Raji (cell line): ENCODE data around the gene ANKRD34A.
A peak's percentile ranks its signal among the peaks of the same experiment; 100 is the strongest.

Source experiments
- POLR2A ChIP-seq: IDR thresholded peaks from 2 replicates; pipeline ENCODE4 v1.6.1; 2011; ENCODE audit warnings: low read depth, low read length, control low read depth; ENCODE audit not compliant: insufficient read depth

Gene ANKRD34A

DNA sequence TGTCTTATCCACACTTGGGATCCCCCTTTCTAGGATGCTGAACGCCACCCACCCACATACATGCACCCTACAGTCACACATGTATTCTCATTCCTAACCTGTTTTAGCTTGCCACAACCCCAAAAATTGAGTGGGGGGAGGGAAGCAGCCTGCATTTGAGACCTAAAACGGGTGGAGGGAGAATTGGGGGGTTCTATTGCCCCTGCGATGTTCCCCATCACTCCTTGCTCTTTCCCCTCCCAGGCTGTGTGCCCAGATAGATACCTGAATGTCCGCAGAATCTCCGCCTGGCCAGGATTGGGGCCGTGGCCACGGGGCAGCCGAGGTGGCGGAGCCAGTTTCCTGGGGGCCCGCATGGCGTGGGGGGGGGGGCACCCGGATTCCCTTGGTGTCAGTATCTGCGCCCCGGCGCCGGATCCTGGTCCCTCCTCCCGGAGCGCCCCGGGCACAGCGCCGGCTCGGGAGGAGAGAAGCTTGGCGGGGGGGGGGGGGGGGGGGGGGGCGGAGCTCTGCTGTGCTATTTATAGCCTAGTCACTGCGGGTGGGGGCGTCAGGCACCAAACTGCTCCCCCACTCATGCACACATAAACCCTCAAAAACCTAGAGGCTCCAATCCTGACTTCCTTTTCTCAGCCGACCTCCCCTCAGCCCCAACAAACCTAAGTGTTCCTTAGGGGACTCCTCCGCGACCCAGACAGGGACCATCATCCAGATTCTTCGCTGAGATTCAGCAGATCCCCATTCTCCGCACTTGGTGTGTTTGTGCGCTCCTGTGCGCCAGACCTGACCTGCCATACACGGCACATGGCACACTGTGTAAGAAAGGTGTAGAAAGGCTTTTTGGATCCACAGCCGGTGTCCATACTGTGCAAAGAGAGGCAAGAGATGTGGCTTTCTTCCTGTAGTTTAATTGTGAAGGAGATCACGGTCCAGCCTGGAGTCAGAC is 1.9 kb downstream of the ANKRD34A start:
- 0 out of 2 replicates have a peak, but pooled peaks have one; percentile 7 for TF ChIP-seq POLR2A

DNA sequence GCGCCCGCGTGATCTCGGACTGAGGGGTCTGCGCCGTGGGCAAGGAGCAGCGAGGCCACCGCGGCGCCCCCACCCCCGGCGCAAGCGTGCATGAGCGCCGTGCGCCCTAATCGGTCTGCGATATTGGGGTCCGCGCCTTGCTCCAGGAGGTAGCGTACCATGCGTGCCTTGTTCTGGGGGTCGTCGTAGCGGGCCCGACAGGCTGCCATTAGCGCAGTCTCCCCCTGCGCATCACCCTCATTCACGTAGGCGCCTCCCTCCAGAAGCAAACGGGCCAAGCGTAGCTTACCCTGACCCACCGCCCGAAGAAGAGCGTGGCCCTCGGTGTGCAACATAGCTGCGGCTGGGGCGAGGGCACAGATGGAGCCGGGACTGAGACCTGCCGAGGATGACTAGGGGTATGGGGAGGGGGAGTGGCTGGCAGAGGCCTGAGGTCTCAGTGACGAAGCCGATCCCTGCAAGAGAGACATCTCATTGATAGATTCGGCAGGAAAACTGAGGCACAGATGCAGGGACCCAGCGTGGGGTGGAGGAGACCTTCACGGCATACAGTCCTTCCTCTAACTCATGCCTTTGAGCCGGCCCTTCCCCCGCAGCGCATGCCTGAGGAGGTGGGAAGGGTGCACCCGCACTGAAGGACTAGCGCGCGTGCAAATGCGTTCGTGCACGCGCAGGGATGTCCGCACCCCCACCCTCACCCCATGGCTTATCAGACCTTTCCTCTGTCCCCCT is 2.8 kb downstream of the ANKRD34A start:
- TF ChIP-seq POLR2A = peak; percentile 51; the same call in 1 of the 2 replicates

DNA sequence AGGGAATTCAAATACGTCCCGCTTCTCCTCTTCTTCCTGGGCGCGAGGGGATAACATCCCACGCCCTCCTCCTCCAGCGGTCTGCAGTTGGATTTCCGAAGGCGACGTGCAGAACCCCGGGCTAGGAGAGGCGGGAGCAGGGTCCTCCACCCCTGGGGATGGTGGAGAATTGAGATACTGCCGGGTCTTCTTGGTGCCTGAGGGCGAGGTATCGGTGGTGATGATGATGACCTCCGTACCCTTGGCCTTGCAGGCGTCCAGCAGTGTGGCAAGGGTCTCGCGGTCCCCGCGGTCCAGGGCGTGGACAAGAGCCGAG is 3.3 kb downstream of the ANKRD34A start:
- no peak for TF ChIP-seq POLR2A

DNA sequence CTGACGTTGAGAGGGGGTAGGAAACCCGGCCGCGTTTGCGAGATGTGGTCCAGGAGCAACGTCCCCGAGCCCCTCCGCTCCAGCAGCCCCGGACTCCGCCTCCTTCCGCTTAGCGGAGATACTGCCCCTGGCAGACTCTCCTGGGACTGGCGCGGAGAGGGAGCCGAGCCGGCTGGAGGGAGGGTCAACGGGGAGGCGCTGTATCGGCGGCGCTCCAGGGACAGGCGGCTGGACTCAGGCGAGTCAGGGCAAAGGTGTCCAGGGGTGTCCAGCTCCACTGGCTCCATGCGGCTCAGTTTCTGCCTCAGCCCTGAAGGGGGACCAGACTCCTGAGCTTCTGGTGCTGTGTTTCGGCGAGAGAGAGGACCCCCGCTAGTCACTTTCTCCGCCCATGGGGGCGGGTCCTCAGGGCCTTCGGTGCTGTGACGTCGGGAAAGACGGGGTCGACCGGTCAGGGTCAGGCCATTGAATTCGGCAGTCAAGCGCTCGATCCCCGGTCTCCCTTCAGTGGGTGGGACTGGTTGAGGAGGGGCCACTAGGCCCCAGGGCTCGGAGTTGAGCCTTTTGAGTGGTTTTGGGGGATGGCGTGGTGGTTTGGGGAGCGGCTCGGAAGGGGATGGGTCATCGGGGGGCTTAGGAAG is 3.8 kb downstream of the ANKRD34A start:
- no peak for TF ChIP-seq POLR2A

DNA sequence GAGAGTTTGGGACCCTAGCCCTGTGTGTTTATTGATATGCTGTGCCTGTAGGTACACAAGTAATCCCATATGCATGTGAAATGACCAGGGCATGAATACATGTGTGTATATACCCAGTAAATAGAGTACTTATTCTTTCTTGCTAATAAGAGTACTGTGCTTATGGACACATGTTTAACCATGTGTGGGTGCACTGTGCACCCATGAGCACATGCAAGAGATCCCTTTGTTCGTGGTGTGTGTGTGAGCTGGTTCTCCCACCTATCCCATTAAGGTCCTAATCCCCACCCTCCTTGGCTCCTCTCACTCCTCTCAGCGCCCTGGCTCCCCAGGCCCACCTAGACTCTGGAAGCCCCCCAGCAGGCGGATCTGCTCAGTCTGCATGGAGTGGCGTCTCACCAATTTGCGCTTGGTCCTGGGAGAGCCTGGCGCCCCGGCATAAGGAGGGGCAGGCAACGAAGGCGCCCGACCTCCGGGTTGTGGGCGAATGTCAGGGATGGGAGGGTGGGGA is 4.4 kb downstream of the ANKRD34A start:
- TF ChIP-seq POLR2A = no peak

DNA sequence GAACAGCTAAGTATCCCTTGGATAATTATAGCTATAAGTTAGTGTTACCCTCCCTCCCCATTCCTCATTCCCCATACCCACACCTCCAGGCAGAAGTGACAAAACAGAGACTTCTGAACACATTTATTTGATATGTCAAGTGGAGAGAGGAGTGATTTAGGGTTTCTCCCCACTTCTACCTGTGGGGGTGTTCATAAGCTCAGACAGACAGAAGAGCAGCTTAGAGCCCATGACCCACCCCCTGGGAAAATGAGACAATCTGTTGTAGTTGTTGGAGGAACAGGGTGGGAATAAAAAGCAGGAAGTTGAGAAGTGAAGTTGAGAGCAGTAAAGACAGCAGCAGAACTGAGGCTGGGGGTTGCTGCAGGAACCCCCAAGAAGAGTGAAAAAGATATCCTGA is 5.0 kb downstream of the ANKRD34A start:
- TF ChIP-seq POLR2A = no peak

DNA sequence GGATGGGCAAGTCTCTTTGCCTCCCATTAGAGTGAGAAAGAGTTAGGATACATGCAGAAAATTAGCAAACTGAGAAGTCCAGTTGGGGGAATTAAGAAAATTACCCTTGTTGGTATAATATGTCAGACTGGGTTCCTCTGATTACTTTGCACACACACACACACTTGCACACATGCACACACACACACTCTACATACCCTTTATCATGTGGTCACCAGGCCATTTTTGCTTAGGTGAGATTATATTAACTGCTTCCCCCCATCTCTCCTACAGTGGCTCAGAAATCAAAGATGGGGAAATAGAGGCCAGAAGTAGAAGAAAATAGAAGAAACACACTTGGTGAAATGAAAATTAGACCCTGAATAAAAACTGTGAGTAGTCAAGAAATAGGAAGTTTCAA is 5.6 kb downstream of the ANKRD34A start:
- no peak for TF ChIP-seq POLR2A

DNA sequence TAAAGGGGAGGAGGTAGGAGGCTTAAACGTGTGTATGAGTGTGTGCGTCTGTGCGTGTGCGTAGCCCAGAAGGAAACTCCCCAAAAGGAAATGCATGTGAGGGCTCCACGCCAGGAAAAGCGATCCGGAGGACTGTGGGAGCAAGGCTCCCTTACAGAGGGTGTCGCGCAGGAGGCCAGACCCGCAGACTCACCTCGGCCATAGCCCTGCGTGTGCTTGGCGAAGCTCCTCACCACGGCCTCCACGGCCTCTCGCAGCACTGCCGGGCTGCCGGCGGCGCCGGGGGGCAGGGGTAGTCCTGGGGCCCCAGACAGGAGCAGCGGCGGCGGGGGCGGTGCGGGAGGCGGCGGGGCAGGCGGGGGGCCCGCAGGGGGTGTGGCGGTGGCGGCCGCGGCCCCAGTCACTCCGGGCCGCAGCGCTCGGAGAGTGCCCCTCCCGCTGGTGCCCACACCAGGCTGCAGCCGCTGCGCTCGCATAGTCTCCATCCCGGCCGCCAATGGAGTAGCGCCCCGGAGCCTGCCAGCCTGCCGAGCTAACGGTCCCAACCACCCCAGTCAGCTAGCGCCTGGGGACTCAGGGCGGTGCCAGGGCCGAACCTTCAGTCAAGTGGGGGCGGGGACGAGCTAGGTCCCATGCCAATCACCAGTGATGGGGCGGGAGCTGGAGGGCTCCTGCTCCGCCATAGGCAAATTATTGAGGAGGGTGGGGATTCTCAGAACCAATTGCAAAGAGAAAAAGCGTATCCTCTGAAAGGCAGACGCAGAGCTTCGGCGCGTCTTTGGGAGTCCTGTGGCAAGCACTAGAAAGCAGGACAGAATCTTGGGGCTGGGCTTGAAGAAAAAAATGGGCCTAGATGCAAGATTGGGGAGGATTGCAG is 6.7 kb downstream of the ANKRD34A start, which contains the start of gene LIX1L:
TSS of gene LIX1L (minus strand) at position 575 of the 877 bp plus-strand sequence. CDS start at position 485, 90 bp downstream.
- TF ChIP-seq POLR2A = peak; percentile 86

DNA sequence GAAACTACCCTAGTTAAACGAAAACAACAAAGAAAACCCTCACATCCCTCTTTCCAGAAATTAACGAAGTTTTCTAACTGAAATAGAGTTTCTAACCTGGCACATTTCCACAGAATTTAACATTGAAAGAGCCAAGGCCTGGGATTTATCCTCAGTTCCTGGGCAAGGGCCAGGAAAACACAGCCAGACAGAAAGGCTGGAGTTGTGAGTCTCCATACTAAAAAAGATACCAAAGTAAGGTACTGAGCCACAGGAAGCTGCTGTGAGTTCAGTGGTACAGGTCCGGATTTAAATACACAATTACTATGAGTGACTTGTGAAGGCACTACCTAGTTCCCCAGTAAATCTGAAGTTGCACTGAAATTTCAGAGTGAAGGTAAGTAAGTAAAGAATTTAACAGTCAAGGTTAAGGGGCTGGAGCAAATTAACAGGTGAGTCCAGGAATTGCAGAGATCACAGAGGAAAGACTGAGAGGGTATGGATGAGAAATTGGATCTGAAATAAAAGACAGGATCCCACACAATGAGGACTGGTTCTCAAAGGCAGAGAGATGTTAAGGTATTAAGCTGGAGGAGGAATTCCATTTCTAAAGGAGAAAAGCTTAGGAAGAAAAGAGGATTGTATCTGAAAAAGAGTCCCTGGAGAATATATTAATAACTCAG is 7.5 kb downstream of the ANKRD34A start:
- TF ChIP-seq POLR2A = no peak

DNA sequence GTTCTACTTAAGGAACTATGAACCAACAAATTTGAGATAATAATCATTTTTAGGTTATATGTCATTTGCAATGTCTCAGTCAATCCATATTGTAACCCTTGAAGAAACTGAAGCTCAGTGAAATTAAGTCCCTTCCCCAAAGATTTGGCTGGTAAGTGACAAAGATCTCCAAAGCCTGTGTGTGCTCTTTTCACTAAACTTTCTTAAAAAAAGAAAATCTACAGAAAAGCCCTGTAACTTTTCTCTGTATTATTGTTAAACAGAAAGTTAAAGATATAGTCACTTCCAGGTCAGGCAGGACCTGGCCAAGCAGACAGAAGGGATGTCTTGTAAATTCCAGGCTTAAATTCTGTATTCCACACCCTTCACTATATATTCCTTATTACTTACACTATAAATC is 8.0 kb downstream of the ANKRD34A start:
- no peak for TF ChIP-seq POLR2A

DNA sequence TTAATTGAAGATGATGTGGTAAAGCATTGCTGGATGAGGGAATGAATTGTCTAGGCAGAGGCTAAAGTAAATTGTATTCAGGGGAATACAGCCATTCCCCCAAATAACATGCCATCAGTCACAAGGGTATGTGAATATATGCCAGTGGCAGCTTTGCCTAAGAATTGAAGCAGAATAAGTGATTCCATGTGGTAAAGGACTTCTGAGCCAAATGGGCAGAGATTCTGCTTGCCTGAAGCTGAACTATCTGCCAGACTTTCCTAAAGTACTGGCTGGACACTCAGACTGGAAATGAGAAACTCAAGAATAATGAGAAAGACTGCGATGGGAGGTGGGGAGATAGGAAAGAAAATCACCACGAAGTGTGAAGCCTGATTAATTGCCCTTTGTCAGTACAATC is 8.9 kb downstream of the ANKRD34A start:
- no peak for TF ChIP-seq POLR2A

DNA sequence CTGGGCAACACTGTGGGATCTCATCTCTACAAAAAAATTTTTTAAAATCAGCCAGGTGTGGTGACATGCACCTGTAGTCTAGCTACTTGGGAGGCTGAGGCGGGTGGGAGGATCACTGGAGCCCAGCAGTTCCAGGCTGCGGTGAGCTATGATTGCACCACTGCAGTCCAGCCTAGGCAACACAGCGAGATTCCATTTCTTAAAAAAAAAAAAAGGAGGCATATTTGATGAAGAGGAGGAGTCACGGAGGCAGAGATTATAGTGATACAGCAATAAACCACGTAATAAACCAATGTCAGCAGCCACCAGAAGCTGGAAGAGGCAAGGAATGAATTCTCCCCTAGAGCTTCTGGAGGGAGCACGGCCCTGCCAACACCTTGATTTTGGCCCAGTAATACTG is 10.5 kb downstream of the ANKRD34A start:
- TF ChIP-seq POLR2A = no peak

DNA sequence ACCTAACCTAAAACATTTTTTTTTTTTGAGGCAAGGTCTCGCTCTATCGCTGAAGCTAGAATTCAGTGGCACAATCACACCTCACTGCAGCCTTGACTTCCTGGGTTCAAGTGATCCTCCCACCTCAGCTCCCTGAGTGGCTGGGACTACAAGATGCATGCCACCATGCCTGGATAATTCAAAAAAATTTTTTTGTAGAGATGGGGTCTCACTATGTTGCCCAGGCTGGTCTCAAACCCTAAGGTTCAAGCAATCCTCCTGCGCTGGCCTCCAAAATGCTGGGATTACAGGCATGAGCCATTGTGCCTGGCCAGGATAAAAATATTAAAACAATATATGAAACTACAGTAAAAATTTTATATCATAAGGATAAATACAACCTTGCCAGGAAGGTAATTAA is 11.5 kb downstream of the ANKRD34A start:
- TF ChIP-seq POLR2A = no peak

DNA sequence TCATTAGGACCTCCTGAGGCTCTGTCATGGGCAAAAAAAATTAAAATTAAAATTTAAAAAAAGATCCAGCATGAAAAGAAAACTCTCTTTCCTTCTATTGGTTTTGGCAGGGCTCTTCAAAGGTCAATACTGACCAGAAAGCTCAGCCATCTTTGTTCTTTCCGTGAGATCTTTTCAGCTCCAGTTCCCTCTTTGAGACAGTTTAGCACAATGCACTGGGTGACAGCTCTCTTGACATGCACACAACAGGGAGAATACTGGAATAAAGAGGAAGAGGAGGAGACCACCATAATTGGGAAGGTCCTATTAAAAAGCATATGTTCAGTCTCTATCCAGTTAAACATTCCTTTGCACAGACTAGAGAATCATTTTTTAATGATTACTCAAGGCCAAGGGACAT is 12.8 kb downstream of the ANKRD34A start:
- no peak for TF ChIP-seq POLR2A
